ENCODE results near the gene GINS2.

DNA sequence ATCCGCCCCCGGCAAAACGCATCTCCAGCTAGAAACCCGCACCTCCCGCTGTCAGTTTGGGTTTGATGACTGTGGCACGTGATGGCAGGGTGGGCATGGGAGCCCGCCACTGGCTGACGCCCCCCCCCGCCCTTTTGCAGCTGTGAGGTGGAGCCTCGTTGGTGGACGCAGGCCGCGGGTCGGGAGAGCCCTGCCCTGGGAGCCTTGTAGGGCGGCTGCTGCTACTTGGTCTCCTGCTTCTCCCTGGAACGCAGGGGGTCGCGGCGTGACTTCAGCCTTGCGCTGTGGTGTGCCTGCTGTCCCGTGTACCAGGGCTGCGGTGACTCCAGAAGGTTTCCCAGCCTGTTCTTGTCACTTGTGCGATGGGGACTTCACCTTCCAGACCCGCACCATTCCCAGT lies 47.4 kb downstream of the GINS2 start:
- TF ChIP-seq, protein P1, sequence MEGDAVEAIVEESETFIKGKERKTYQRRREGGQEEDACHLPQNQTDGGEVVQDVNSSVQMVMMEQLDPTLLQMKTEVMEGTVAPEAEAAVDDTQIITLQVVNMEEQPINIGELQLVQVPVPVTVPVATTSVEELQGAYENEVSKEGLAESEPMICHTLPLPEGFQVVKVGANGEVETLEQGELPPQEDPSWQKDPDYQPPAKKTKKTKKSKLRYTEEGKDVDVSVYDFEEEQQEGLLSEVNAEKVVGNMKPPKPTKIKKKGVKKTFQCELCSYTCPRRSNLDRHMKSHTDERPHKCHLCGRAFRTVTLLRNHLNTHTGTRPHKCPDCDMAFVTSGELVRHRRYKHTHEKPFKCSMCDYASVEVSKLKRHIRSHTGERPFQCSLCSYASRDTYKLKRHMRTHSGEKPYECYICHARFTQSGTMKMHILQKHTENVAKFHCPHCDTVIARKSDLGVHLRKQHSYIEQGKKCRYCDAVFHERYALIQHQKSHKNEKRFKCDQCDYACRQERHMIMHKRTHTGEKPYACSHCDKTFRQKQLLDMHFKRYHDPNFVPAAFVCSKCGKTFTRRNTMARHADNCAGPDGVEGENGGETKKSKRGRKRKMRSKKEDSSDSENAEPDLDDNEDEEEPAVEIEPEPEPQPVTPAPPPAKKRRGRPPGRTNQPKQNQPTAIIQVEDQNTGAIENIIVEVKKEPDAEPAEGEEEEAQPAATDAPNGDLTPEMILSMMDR (IDR thresholded peaks at IDR 0.05): no peak
- TF ChIP-seq POLR2A (IDR thresholded peaks at IDR 0.05): no peak

Data from suprapubic skin (tissue), 3 donors.